SK-N-SH treated with all-trans-retinoic acid at 6 μM for 48 hours (cell line): ENCODE results near the gene WBP2.

Experiments used
- ARNTL ChIP-seq: fragments of 450-650 bp; formaldehyde crosslinking; IDR thresholded peaks from 2 replicates; pipeline ENCODE4 v1.5.0; 2020; ENCODE audit warnings: low read depth, mild to moderate bottlenecking, moderate library complexity, borderline replicate concordance
- ESRRG ChIP-seq: fragments of 250-450 bp; sonication (Bioruptor Pico); IDR thresholded peaks from 2 replicates; pipeline ENCODE4 v1.6.1; 2021; ENCODE audit warnings: mild to moderate bottlenecking
- GLIS3 ChIP-seq: fragments of 250-450 bp; sonication (Bioruptor Pico); IDR thresholded peaks from 2 replicates; pipeline ENCODE4 v1.5.0; 2020; ENCODE audit warnings: mild to moderate bottlenecking, moderate library complexity
- PPARA ChIP-seq: fragments of 250-450 bp; sonication (Bioruptor Pico); IDR thresholded peaks from 2 replicates; pipeline ENCODE4 v1.5.0; 2020; ENCODE audit warnings: mild to moderate bottlenecking, borderline replicate concordance
- RARB ChIP-seq: fragments of 250-450 bp; sonication (Bioruptor Pico); IDR thresholded peaks from 2 replicates; pipeline ENCODE4 v1.8.0; 2021; ENCODE audit warnings: mild to moderate bottlenecking, moderate library complexity
- SNAI2 ChIP-seq: fragments of 250-450 bp; sonication (Bioruptor Pico); IDR thresholded peaks from 2 replicates; pipeline ENCODE4 v1.5.0; 2020; ENCODE audit warnings: mild to moderate bottlenecking, moderate library complexity
- TCF4 ChIP-seq: fragments of 250-450 bp; sonication (Bioruptor Pico); IDR thresholded peaks from 2 replicates; pipeline ENCODE4 v1.8.0; 2021; ENCODE audit warnings: mild to moderate bottlenecking, moderate library complexity, borderline replicate concordance
- ZFP3 ChIP-seq: fragments of 250-450 bp; sonication (Bioruptor Pico); IDR thresholded peaks from 2 replicates; pipeline ENCODE4 v1.5.0; 2020; ENCODE audit warnings: mild to moderate bottlenecking, moderate library complexity
- ZFP30 ChIP-seq: fragments of 450-650 bp; formaldehyde crosslinking; IDR thresholded peaks from 2 replicates; pipeline ENCODE4 v1.5.0; 2022; ENCODE audit warnings: mild to moderate bottlenecking, moderate library complexity
- ZNF565 ChIP-seq: fragments of 450-650 bp; formaldehyde crosslinking; conservative IDR thresholded peaks from 2 replicates; pipeline ENCODE4 v1.5.0; 2020; ENCODE audit warnings: low read depth, mild to moderate bottlenecking, moderate library complexity
- ZNF8 ChIP-seq: fragments of 450-650 bp; formaldehyde crosslinking; IDR thresholded peaks from 2 replicates; pipeline ENCODE4 v1.5.0; 2020; ENCODE audit warnings: mild to moderate bottlenecking, moderate library complexity
- TF ChIP-seq, protein P1 (sequence below): fragments of 250-450 bp; sonication (Bioruptor Pico); IDR thresholded peaks from 2 replicates; pipeline ENCODE4 v1.8.0; 2020; ENCODE audit warnings: mild to moderate bottlenecking, moderate library complexity, borderline replicate concordance
- TF ChIP-seq, protein P2 (sequence below): fragments of 250-450 bp; sonication (Bioruptor Pico); IDR thresholded peaks from 2 replicates; pipeline ENCODE4 v1.5.1; 2020; ENCODE audit warnings: low read depth, mild to moderate bottlenecking, moderate library complexity

DNA sequence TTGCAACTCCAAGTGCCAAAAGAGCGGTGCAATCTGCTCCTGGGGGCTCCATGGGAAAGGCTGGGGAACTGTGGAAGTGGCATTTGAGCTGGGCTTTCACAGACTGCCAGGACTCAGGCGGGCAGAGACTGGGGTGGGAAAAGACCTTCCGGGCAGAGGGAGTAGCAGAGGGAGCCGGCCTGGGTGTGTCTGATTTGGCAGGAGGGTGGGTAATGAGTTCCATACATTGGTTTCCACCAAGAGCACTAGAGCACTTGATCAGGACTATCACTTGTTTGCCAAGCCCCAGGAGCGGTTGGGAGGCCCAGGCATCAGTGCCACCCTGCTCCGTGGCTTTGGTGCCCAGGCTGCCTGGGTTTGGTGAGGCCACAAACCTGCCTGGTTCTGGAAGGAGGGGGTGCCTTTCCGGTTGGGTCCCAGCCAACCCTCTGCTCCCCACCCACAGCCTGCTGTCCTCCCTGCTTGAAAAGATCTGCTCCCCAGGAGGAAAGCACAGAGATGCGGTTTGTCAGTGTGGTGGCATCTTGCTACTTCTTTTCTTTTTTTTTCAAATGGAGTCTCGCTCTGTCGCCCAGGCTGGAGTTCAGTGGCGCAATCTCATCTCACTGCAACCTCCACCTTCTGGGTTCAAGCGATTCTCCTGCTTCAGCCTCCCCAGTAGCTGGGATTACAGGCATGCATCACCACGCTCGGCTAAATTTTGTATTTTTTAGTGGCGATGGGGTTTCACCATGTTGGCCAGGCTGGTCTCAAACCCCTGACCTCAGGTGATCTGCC lies 26.7 kb upstream of the WBP2 start:
- no peak for TF ChIP-seq ZNF565 (CRISPR knock-in tag)
- no peak for TF ChIP-seq ESRRG (CRISPR knock-in tag)
- TF ChIP-seq PPARA (CRISPR knock-in tag): no peak
- TF ChIP-seq ZNF8: no peak
- TF ChIP-seq, protein P1, sequence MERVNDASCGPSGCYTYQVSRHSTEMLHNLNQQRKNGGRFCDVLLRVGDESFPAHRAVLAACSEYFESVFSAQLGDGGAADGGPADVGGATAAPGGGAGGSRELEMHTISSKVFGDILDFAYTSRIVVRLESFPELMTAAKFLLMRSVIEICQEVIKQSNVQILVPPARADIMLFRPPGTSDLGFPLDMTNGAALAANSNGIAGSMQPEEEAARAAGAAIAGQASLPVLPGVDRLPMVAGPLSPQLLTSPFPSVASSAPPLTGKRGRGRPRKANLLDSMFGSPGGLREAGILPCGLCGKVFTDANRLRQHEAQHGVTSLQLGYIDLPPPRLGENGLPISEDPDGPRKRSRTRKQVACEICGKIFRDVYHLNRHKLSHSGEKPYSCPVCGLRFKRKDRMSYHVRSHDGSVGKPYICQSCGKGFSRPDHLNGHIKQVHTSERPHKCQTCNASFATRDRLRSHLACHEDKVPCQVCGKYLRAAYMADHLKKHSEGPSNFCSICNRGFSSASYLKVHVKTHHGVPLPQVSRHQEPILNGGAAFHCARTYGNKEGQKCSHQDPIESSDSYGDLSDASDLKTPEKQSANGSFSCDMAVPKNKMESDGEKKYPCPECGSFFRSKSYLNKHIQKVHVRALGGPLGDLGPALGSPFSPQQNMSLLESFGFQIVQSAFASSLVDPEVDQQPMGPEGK (CRISPR knock-in tag): no peak
- TF ChIP-seq RARB (CRISPR knock-in tag): no peak
- TF ChIP-seq, protein P2, sequence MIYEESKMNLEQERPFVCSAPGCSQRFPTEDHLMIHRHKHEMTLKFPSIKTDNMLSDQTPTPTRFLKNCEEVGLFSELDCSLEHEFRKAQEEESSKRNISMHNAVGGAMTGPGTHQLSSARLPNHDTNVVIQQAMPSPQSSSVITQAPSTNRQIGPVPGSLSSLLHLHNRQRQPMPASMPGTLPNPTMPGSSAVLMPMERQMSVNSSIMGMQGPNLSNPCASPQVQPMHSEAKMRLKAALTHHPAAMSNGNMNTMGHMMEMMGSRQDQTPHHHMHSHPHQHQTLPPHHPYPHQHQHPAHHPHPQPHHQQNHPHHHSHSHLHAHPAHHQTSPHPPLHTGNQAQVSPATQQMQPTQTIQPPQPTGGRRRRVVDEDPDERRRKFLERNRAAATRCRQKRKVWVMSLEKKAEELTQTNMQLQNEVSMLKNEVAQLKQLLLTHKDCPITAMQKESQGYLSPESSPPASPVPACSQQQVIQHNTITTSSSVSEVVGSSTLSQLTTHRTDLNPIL (CRISPR knock-in tag): no peak
- no peak for TF ChIP-seq ZFP3 (CRISPR knock-in tag)
- no peak for TF ChIP-seq SNAI2 (CRISPR knock-in tag)
- no peak for TF ChIP-seq ARNTL
- no peak for TF ChIP-seq TCF4 (CRISPR knock-in tag)
- no peak for TF ChIP-seq ZFP30 (CRISPR knock-in tag)
- no peak for TF ChIP-seq GLIS3 (CRISPR knock-in tag)
